ENCODE measurements around the gene GNG8.

The GNG8 gene

GRCh38 chr19:46622118-46622446, 13.9 kb downstream of the GNG8 start:
- no peak overlapping the region for H3K27ac ChIP-seq
- no peak overlapping the region for H3K4me2 ChIP-seq
- peaks cover 9% of the 10 kb centered on the region for H3K4me1 ChIP-seq (ENCODE audit: low read depth, poor library complexity, severe bottlenecking)
- peaks cover 70% of the 10 kb centered on the region for H3K27me3 ChIP-seq (ENCODE audit: insufficient read depth, low read depth)
- no peaks in the 10 kb centered on the region for H3K36me3 ChIP-seq (ENCODE audit: insufficient read depth)
- H2AFZ ChIP-seq (ENCODE audit: low read depth), result no peak overlapping the region
- TF ChIP-seq CTCF (conservative IDR thresholded peaks at IDR 0.05; ENCODE audit: low read depth, low read length), result no peak
- H3K79me2 ChIP-seq (ENCODE audit: insufficient read depth, low read depth), result no peaks in the 10 kb centered on the region
- no peak overlapping the region for H3K9ac ChIP-seq
- H3K4me3 ChIP-seq (IDR thresholded peaks at IDR 0.05; ENCODE audit: insufficient read depth, low read depth, low read length), result no peak overlapping the region
- no peaks in the 10 kb centered on the region for H4K20me1 ChIP-seq (ENCODE audit: insufficient read depth)

GRCh38 chr19:46621191-46622117, 14.5 kb downstream of the GNG8 start:
- no peak overlapping the region for H3K27ac ChIP-seq
- H3K4me2 ChIP-seq, result no peak overlapping the region

GRCh38 chr19:46620716-46621115, 15.3 kb downstream of the GNG8 start:
- no peak overlapping the region for H3K27ac ChIP-seq
- no peak overlapping the region for H3K4me2 ChIP-seq
- H3K79me2 ChIP-seq (ENCODE audit: insufficient read depth, low read depth), result no peaks in the 10 kb centered on the region

More at GRCh38 chr19:46621191-46622117, 14.5 kb downstream of the GNG8 start:
- H3K4me1 ChIP-seq (ENCODE audit: low read depth, poor library complexity, severe bottlenecking), result peaks cover 15% of the 10 kb centered on the region
- H3K4me3 ChIP-seq (IDR thresholded peaks at IDR 0.05; ENCODE audit: insufficient read depth, low read depth, low read length), result no peak overlapping the region
- no peaks in the 10 kb centered on the region for H3K36me3 ChIP-seq (ENCODE audit: insufficient read depth)
- H4K20me1 ChIP-seq (ENCODE audit: insufficient read depth), result no peaks in the 10 kb centered on the region
- H3K79me2 ChIP-seq (ENCODE audit: insufficient read depth, low read depth), result no peaks in the 10 kb centered on the region
- no peak for TF ChIP-seq CTCF (conservative IDR thresholded peaks at IDR 0.05; ENCODE audit: low read depth, low read length)
- no peak overlapping the region for H3K9ac ChIP-seq
- H2AFZ ChIP-seq (ENCODE audit: low read depth), result no peak overlapping the region
- H3K27me3 ChIP-seq (ENCODE audit: insufficient read depth, low read depth), result peaks cover 76% of the 10 kb centered on the region

GRCh38 chr19:46620267-46620666, 15.7 kb downstream of the GNG8 start:
- no peaks in the 10 kb centered on the region for H4K20me1 ChIP-seq (ENCODE audit: insufficient read depth)
- H3K27ac ChIP-seq, result no peak overlapping the region
- no peak overlapping the region for H3K9ac ChIP-seq
- H3K36me3 ChIP-seq (ENCODE audit: insufficient read depth), result no peaks in the 10 kb centered on the region
- H3K4me3 ChIP-seq (IDR thresholded peaks at IDR 0.05; ENCODE audit: insufficient read depth, low read depth, low read length), result no peak overlapping the region
- no peaks in the 10 kb centered on the region for H3K79me2 ChIP-seq (ENCODE audit: insufficient read depth, low read depth)
- H3K27me3 ChIP-seq (ENCODE audit: insufficient read depth, low read depth), result peaks cover 84% of the 10 kb centered on the region
- H3K4me1 ChIP-seq (ENCODE audit: low read depth, poor library complexity, severe bottlenecking), result peaks cover 15% of the 10 kb centered on the region
- no peak overlapping the region for H3K4me2 ChIP-seq
- TF ChIP-seq CTCF (conservative IDR thresholded peaks at IDR 0.05; ENCODE audit: low read depth, low read length), result no peak
- no peak overlapping the region for H2AFZ ChIP-seq (ENCODE audit: low read depth)

More at GRCh38 chr19:46620716-46621115, 15.3 kb downstream of the GNG8 start:
- H3K27me3 ChIP-seq (ENCODE audit: insufficient read depth, low read depth), result peaks cover 83% of the 10 kb centered on the region
- H3K4me1 ChIP-seq (ENCODE audit: low read depth, poor library complexity, severe bottlenecking), result peaks cover 17% of the 10 kb centered on the region
- TF ChIP-seq CTCF (conservative IDR thresholded peaks at IDR 0.05; ENCODE audit: low read depth, low read length), result no peak
- no peaks in the 10 kb centered on the region for H3K36me3 ChIP-seq (ENCODE audit: insufficient read depth)
- H3K4me3 ChIP-seq (IDR thresholded peaks at IDR 0.05; ENCODE audit: insufficient read depth, low read depth, low read length), result no peak overlapping the region
- H2AFZ ChIP-seq (ENCODE audit: low read depth), result no peak overlapping the region
- H3K9ac ChIP-seq, result no peak overlapping the region
- no peaks in the 10 kb centered on the region for H4K20me1 ChIP-seq (ENCODE audit: insufficient read depth)

Measured in KMS-11 (cell line).